Kidney (tissue), 14 donors: ENCODE measurements around the gene CTDP1. TPM values are rescaled to one million over a fixed set of nuclear protein-coding genes. Genes with fewer than 3 reads are reported as not detected.

Experiments used
- DNase-seq, 5 donors: peaks; one replicate each; pipeline ENCODE4 v3.0.0-alpha.2; 2013 to 2020
- FAIRE-seq: peaks from 2 replicates; lab custom pipeline; 2012; peaks lifted over from hg19 to GRCh38; lab: Jason Lieb, UNC
- H3K27ac ChIP-seq, 2 donors: one replicate each; pipeline ENCODE4 v1.7.0; 2013; ENCODE audit warnings: low read depth in 2 of 2, low read length in 2 of 2, inconsistent platforms in 1 of 2
- H3K27me3 ChIP-seq: one replicate; pipeline ENCODE4 v1.7.1; 2013; ENCODE audit warnings: low read length, inconsistent platforms; ENCODE audit not compliant: control insufficient read depth, insufficient read depth
- H3K36me3 ChIP-seq, 3 donors: one replicate each; pipeline versions ENCODE4 v1.7.0 to v1.7.1; 2013; ENCODE audit warnings: low read length in 3 of 3, control low read depth in 1 of 3, inconsistent platforms in 1 of 3; ENCODE audit not compliant: insufficient read depth in 3 of 3, control insufficient read depth in 2 of 3
- H3K4me1 ChIP-seq, 3 donors: one replicate each; pipeline versions ENCODE4 v1.7.0 to v1.7.1; 2013; ENCODE audit warnings: low read length in 3 of 3, inconsistent platforms in 1 of 3, low read depth in 1 of 3; ENCODE audit not compliant: control insufficient read depth in 2 of 3, insufficient read depth in 2 of 3
- H3K4me3 ChIP-seq, 3 donors: one replicate each; pipeline versions ENCODE4 v1.7.0 to v1.8.1; 2013; ENCODE audit warnings: low read length in 3 of 3, control low read depth in 1 of 3, inconsistent platforms in 1 of 3
- H3K9ac ChIP-seq, 3 donors: one replicate each; pipeline versions ENCODE4 v1.7.0 to v1.7.1; 2013; ENCODE audit warnings: low read length in 3 of 3, control low read depth in 1 of 3, inconsistent platforms in 1 of 3
- H3K9me3 ChIP-seq, 3 donors: one replicate each; pipeline versions ENCODE4 v1.7.0 to v1.7.1; 2013; ENCODE audit warnings: low read length in 3 of 3, control low read depth in 1 of 3, inconsistent platforms in 1 of 3; ENCODE audit not compliant: control insufficient read depth in 2 of 3, insufficient read depth in 1 of 3
- intact Hi-C: fragments of 100-400 bp; cut with DNase I; formaldehyde crosslinking; loops from one replicate; pipeline ENCODE4 v1.11.1; 2022
- polyA plus RNA-seq: library from polyadenylated mRNA; stranded (reverse); fragments of 350-450 nt; fragmentation: Illumina TruSeq; extraction: RNeasy Lipid Tissue Mini Kit (QIAGEN cat#74804); gene quantifications from one replicate; pipeline ENCODE4 v1.2.3, GENCODE V29; 2014; ENCODE audit warnings: low read depth, low replicate concordance; ENCODE audit not compliant: insufficient read depth
- total RNA-seq: library from RNA; stranded (reverse); fragmentation: NEBNext Ultra II Directional; extraction: Animal tissue kit (Norgen Biotek cat#: 25700); gene quantifications from one replicate; pipeline ENCODE4 v1.2.1, GENCODE V29; 2021
- TF ChIP-seq, protein P1 (sequence below): IDR thresholded peaks from 3 replicates; pipeline ENCODE4 v1.5.1; 2012; ENCODE audit warnings: mild to moderate bottlenecking, moderate library complexity, borderline replicate concordance; ENCODE audit not compliant: insufficient read depth; ENCODE audit errors: extremely low read depth
- donor health status: control.
- donor health status: control.
- donor health status: control.
- donor health status: control.
- donor health status: control.
- donor health status: DM: yes; HTN: yes; CAD: no.
- donor health status: Normal renal cell carcinoma (clear cell type).

The CTDP1 gene
- total and polyA plus RNA-seq, 2 donors from 2014 or later = 11.1 to 21.8 TPM

DNA sequence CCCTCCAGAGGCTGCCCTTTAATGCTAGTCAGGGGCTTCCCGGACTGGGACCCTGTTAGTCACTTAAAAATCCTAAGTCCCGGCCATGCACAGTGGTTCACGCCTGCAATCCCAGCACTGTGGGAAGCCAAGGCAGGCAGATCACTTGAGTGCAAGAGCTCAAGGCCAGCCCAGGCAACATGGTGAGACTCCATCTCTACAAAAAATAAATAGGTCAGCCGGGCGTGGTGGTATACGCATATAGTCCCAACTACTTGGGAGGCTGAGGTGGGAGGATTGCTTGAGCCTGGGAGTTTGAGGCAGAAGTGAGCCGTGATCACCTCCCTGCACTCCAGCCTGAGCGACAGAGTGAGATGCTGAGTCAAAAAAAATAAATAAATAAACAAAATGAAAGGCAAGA, 100.9 kb downstream of the CTDP1 start:
- Histone ChIP-seq H3K9me3 (no peaks in the 10 kb centered on the region), H3K4me1 (no peaks in the 10 kb centered on the region), H3K4me3 (no peak overlapping the region), H3K9ac (no peak overlapping the region), H3K27me3 (no peaks in the 10 kb centered on the region), H3K27ac (no peak overlapping the region), H3K36me3 (no peaks in the 10 kb centered on the region)
- intact Hi-C loops = no loop called here
- FAIRE-seq = no peak
- TF ChIP-seq, protein P1, sequence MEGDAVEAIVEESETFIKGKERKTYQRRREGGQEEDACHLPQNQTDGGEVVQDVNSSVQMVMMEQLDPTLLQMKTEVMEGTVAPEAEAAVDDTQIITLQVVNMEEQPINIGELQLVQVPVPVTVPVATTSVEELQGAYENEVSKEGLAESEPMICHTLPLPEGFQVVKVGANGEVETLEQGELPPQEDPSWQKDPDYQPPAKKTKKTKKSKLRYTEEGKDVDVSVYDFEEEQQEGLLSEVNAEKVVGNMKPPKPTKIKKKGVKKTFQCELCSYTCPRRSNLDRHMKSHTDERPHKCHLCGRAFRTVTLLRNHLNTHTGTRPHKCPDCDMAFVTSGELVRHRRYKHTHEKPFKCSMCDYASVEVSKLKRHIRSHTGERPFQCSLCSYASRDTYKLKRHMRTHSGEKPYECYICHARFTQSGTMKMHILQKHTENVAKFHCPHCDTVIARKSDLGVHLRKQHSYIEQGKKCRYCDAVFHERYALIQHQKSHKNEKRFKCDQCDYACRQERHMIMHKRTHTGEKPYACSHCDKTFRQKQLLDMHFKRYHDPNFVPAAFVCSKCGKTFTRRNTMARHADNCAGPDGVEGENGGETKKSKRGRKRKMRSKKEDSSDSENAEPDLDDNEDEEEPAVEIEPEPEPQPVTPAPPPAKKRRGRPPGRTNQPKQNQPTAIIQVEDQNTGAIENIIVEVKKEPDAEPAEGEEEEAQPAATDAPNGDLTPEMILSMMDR = no peak
- peak in 1 of 5 donors; percentile 28 for DNase-seq

DNA sequence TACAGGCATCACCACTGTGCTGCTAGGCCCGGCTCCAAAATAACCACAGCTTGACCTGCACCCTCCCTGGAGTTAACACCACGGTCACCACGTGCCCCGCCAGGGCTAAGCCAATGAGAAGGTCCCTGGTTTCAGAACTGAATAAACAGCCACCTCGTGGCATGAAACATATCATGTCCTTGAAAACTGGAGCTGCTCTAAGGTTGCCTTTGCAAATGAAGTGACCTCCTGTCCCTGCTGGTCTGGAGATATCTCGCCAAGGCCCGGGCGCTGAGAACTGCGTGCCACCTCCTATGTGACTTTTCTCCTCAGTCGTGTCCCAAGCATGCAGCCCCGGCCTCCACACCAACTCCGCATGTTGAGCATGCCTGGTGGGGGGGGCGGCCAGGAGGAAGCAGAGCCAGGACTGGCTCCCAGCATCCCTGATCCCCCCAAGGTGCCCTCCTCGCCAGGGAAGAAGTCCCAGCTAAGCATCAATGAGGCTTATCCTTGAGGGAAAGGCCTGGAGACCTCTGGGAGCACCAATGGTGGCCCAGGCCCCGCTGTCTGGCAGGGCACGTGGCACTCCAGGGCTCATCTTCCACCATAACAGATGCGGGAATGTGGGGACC, 101.8 kb downstream of the CTDP1 start:
- H3K9ac ChIP-seq = no peak overlapping the region
- FAIRE-seq (no peak), DNase-seq (peak in 1 of 5 donors; percentile 21)
- TF ChIP-seq, protein P1 = no peak
- no peaks in the 10 kb centered on the region for H3K27me3 ChIP-seq
- intact Hi-C loops = no loop called here
- H3K36me3 ChIP-seq = no peaks in the 10 kb centered on the region
- no peak overlapping the region for H3K27ac ChIP-seq
- no peak overlapping the region for H3K4me3 ChIP-seq
- no peaks in the 10 kb centered on the region for H3K4me1 ChIP-seq
- no peaks in the 10 kb centered on the region for H3K9me3 ChIP-seq

DNA sequence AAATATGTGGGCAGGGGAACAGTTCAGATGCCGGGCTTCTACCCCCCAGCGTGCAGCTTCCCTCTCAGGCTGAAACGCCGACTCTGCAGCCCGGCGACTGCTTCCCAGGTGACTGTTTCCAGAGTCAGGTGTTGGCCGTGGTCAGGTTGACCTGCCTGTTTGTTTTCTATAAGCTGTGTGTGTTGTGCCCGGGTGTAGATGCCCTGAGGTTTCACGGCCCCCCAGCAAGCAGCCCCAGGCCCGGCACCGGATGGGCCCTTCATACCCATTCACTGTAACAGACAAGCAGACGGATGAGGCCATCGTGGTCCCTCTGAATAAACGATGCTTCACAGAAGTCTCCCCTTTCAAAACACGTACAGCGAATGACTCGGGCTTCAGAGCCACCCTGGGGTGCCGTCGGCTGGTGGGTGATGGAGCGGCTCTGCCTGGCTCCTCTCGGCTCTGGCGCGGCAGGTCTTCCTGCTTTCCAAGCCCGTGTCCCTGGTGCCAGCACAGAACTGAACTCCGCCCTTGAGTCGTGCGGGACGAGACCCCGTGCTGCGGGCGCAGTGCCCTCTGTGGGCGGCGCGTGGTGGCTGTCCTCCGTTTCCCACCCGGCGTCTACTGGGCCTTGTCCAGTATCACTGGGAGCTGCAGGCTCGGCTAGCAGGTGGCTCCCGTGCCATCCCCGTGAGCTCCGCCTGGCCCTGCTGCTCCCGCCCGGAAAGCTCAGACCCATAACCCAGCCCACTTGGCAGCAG, 103.1 kb downstream of the CTDP1 start:
- no peaks in the 10 kb centered on the region for H3K36me3 ChIP-seq
- H3K4me1 ChIP-seq = no peaks in the 10 kb centered on the region
- H3K4me3 ChIP-seq = no peak overlapping the region
- no peaks in the 10 kb centered on the region for H3K9me3 ChIP-seq
- H3K27me3 ChIP-seq = peaks cover 7% of the 10 kb centered on the region
- DNase-seq (peak in 1 of 5 donors; percentile 30), FAIRE-seq (no peak)
- no peak overlapping the region for H3K27ac ChIP-seq
- H3K9ac ChIP-seq = no peak overlapping the region
- intact Hi-C loops = no loop called here
- TF ChIP-seq, protein P1 = no peak
